Posterior vena cava (tissue), 2 donors: ENCODE measurements around the gene CCDC92B. TPM values are rescaled to one million over a fixed set of nuclear protein-coding genes. Genes with fewer than 3 reads are reported as not detected.
"Not testable (repeated sequence)": the region's sequence is repeated elsewhere in the genome, so short reads cannot be mapped to it uniquely, and the experiment has no call there.

Experiments used
- DNase-seq: peaks from one replicate; pipeline ENCODE4 v3.0.0-alpha.2; 2020; ENCODE audit warnings: low spot score
- intact Hi-C, 2 donors: fragments of 100-400 bp; cut with DNase I; formaldehyde crosslinking; loops; one replicate each; pipeline versions ENCODE4 v1.14.1 to v1.14.2; 2022 to 2023
- microRNA-seq, 2 donors: library from miRNA; unstranded; fragments of <30 nt; microRNA quantifications; one replicate each; pipeline ENCODE4 v1.2.0, GENCODE V29; 2020 to 2021; ENCODE audit warnings: borderline microRNAs expressed in 2 of 2
- total RNA-seq, 2 donors: library from RNA; stranded (reverse); fragmentation: NEBNext Ultra II Directional; extraction: Animal tissue kit (Norgen Biotek cat#: 25700); gene quantifications; one replicate each; pipeline ENCODE4 v1.2.1, GENCODE V29; 2021
- donor health status: DM: yes; HTN: yes; CAD: no.
- donor health status: DM: yes; HTN: yes; CAD: no.

The CCDC92B gene
- total RNA-seq, 2 donors from 2014 or later, result 0.05 to 0.23 TPM

DNA sequence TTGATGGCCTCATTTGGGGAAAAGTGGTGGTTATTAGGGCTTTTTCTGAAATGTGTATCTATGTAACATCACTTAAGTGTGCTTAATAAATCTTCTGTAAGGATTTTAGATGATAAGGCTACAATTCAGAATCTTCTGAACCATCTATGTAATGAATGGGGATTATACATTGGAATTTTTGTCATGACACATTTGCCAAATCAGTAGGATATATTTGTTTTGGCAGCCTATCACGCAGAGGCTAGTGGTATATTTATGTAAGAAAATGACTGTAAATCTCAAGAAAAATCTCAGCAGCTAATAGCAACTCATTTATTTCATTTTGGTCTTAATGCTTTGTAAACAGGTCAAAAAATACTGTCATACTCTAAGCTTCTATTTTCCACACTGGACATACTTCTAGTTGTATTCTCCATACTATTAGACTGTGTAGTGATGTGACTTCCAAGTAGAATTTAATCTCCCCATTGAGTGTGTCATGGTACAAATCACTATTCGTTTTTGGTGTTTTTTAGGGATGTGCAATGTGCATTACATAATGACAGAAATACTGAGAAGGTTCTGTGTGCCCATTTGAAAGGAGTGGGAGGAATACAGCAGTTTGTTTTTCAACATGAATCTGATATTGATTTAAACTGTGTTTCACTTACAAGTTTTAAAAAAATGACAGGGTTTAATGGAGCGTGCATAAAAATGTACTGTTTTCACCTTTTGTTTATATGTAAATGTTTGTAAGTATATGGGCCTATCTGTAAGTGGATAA is 67.1 kb downstream of the CCDC92B start:
- intact Hi-C loops, result no loop called here
- no peak for DNase-seq

- intact Hi-C loops, result no loop called here
- DNase-seq, result no peak
These were observed 67.8 kb downstream of the CCDC92B start for GRCh38 chr17:2681650-2682049.

DNA sequence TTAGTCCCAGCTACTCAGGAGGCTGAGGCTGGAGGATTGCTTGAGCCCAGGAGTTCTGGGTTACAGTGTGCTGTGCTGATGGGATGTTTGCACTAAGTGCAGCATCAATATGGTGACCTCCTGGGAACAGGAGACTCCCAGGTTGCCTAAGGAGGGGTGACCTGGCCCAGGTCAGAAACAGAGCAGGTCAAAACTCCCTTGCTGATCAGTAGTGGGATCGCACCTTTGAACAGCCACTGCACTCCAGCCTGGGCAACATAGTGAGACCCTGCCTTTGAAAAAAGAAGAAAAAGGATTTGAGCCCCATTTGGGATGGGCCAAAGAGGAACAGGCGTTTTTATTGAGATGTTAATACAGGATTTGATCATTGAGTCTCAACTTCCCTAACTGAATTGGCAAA is 68.5 kb downstream of the CCDC92B start:
- no peak for DNase-seq
- intact Hi-C loops, result no loop called here

DNA sequence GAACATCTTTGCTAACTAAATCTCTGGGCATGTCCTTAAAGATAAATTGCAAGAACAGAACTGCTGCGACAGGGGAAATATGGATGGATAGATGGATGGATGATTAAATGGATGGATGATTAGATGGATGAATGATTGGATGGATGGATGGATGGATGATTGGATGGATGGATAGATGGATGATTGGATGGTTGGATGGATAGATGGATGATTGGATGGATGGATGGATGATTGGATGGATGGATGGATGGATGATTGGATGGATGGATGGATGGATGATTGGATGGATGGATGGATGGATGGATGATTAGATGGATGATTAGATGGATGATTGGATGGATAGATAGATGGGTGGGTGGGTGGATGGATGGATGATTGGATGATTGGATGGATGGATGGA is 70.2 kb downstream of the CCDC92B start:
- DNase-seq, intact Hi-C loops: not testable (repeated sequence)

Small RNAs within 50 kb of the gene (microRNA-seq; reads per million reads assigned to microRNA genes)
- gene MIR1253 (0 reads per million in 2 donors), gene MIR6776 (0 reads per million in 2 donors)

Other genes with a start within 250 kb of the CCDC92B start
- 10 to 100 TPM; 27.6 to 29.4 TPM for gene METTL16, start 237.8 kb downstream of the CCDC92B start, total RNA-seq
- 100 to 1,000 TPM; 129 to 138 TPM for gene PAFAH1B1, start 156.0 kb downstream of the CCDC92B start, total RNA-seq
- 10 to 100 TPM; 36.0 to 44.5 TPM for gene CLUH, start 37.9 kb downstream of the CCDC92B start, total RNA-seq
- 1 to 10 TPM; 3.6 to 6.0 TPM for gene RAP1GAP2, start 46.8 kb upstream of the CCDC92B start, total RNA-seq